A549 (cell line): ENCODE measurements around the gene DNMT3A. TPM values are rescaled to one million over a fixed set of nuclear protein-coding genes. Genes with fewer than 3 reads are reported as not detected.

ENCODE experiments used
- ATAC-seq, 2 experiments: fragments of 200-7000 bp in 1 of 2; fragments of >200 bp in 1 of 2; cut with Nextera tagmentation in 1 of 2; cut with Tn5 transposase in 1 of 2; 3 replicates each; pipeline versions ENCODE4 v1.8.0 to v1.9.1; 2018 to 2020; ENCODE audit warnings: mild to moderate bottlenecking in 1 of 2, moderate library complexity in 1 of 2
- CTCF ChIA-PET: fragments of 300-600 bp; sonication (Branson Sonifier 250); formaldehyde crosslinking; extraction: SDS; loops from one replicate; lab custom pipeline; 2021; ENCODE audit warnings: antibody characterized with exemption, inconsistent platforms; lab: Yijun Ruan, JAX
- POLR2A ChIA-PET: fragments of 350-600 bp; formaldehyde crosslinking; extraction: SDS; loops from one replicate; lab custom pipeline; 2021; ENCODE audit warnings: antibody characterized with exemption, inconsistent platforms; lab: Yijun Ruan, JAX
- DNase-seq, 2 experiments: peaks; one replicate each; pipeline versions ENCODE4 v3.0.0 to v3.0.0-alpha.2; 2011 to 2016; ENCODE audit warnings: low read depth in 1 of 2, low spot score in 1 of 2
- FAIRE-seq: peaks from 2 replicates; lab custom pipeline; 2011; peaks lifted over from hg19 to GRCh38; lab: Jason Lieb, UNC
- H3K27ac ChIP-seq, 2 experiments: fragments of >200 bp; sonication (Bioruptor Twin); formaldehyde crosslinking; 3 replicates each; pipeline ENCODE4 v1.5.1; 2016 to 2017
- H3K4me1 ChIP-seq: fragments of >200 bp; sonication (Bioruptor Twin); formaldehyde crosslinking; 3 replicates; pipeline ENCODE4 v1.6.1; 2016
- H3K4me2 ChIP-seq: fragments of >200 bp; sonication (Bioruptor Twin); formaldehyde crosslinking; 3 replicates; pipeline ENCODE4 v1.6.1; 2016
- H3K4me3 ChIP-seq: fragments of >200 bp; sonication (Bioruptor Twin); formaldehyde crosslinking; 3 replicates; pipeline ENCODE4 v1.5.1; 2016
- H3K9me3 ChIP-seq: fragments of >200 bp; sonication (Bioruptor Twin); formaldehyde crosslinking; 3 replicates; pipeline ENCODE4 v1.6.1; 2016
- CBX2 ChIP-seq: fragments of 200-600 bp; sonication (generic); IDR thresholded peaks from 2 replicates; pipeline ENCODE4 v1.6.1; 2016; ENCODE audit warnings: low read depth, mild to moderate bottlenecking, borderline replicate concordance
- HOXA7 ChIP-seq: fragments of 250-450 bp; sonication (Bioruptor Pico); IDR thresholded peaks from 2 replicates; pipeline ENCODE4 v1.5.0; 2020; ENCODE audit warnings: mild to moderate bottlenecking, moderate library complexity
- HOXB13 ChIP-seq: fragments of 250-450 bp; sonication (Bioruptor Pico); IDR thresholded peaks from 2 replicates; pipeline ENCODE4 v1.5.0; 2020; ENCODE audit warnings: low read depth, mild to moderate bottlenecking, moderate library complexity
- NPAS2 ChIP-seq: fragments of 250-450 bp; sonication (Bioruptor Pico); IDR thresholded peaks from 2 replicates; pipeline ENCODE4 v1.8.0; 2022; ENCODE audit warnings: mild to moderate bottlenecking, moderate library complexity, borderline replicate concordance
- PHF8 ChIP-seq: fragments of 200-600 bp; sonication (generic); IDR thresholded peaks from 2 replicates; pipeline ENCODE4 v1.6.1; 2016; ENCODE audit warnings: low read depth, mild to moderate bottlenecking, antibody characterized with exemption, moderate library complexity, borderline replicate concordance
- POLR2A ChIP-seq: IDR thresholded peaks from 2 replicates; pipeline ENCODE4 v1.6.1; 2012; ENCODE audit warnings: mild to moderate bottlenecking, low read length
- RAD21 ChIP-seq, 2 experiments: fragments of >200 bp in 1 of 2; sonication (Bioruptor Twin) in 1 of 2; formaldehyde crosslinking in 1 of 2; IDR thresholded peaks in 1 of 2; conservative IDR thresholded peaks in 1 of 2; 2 replicates in 1 of 2; 3 replicates in 1 of 2; pipeline ENCODE4 v1.6.1; 2012 to 2018; ENCODE audit warnings: inconsistent platforms in 1 of 2
- RARB ChIP-seq: fragments of 250-450 bp; sonication (Bioruptor Pico); IDR thresholded peaks from 2 replicates; pipeline ENCODE4 v1.8.0; 2021; ENCODE audit warnings: mild to moderate bottlenecking, moderate library complexity
- TFCP2L1 ChIP-seq: fragments of 250-450 bp; sonication (Bioruptor Pico); IDR thresholded peaks from 2 replicates; pipeline ENCODE4 v1.5.0; 2021; ENCODE audit warnings: mild to moderate bottlenecking
- ZC3H11A ChIP-seq: fragments of 450-650 bp; IDR thresholded peaks from 2 replicates; pipeline ENCODE4 v1.6.1; 2014; ENCODE audit warnings: antibody characterized with exemption, mild to moderate bottlenecking
- ZNF302 ChIP-seq: fragments of 250-450 bp; sonication (Bioruptor Pico); IDR thresholded peaks from 2 replicates; pipeline ENCODE4 v1.9.0; 2021; ENCODE audit warnings: inconsistent platforms, mild to moderate bottlenecking, moderate library complexity
- WGBS: methylation state at CpG from one replicate; pipeline ENCODE4 v1.1.6; 2017; ENCODE audit errors: missing lambda C conversion rate; 5-methylcytosine and 5-hydroxymethylcytosine counted together
- polyA plus RNA-seq, 4 experiments: library from polyadenylated mRNA; depleted of rRNA in 3 of 4; stranded (reverse); fragments of >200 nt; fragmentation: RNase III in 1 of 4; extraction: RNeasy Plus Mini Kit Qiagen cat#74134 plus additional on column Dnase treatment in 1 of 4; gene quantifications; 2 replicates in 3 of 4; 3 replicates in 1 of 4; pipeline ENCODE4 v1.2.3, GENCODE V29; 2011 to 2017
- small RNA-seq, 6 experiments: library from RNA; depleted of rRNA; stranded (forward); fragments of <200 nt; gene quantifications; one replicate each; pipeline ENCODE3, GENCODE V24; 2012
- TF ChIP-seq, protein P1 (sequence below): fragments of >200 bp; sonication (Bioruptor Twin); formaldehyde crosslinking; IDR thresholded peaks from 3 replicates; pipeline ENCODE4 v1.5.1; 2016
- TF ChIP-seq, protein P2 (sequence below): fragments of >200 bp; sonication (Bioruptor Twin); formaldehyde crosslinking; IDR thresholded peaks from 2 replicates; pipeline ENCODE4 v1.6.1; 2016
- TF ChIP-seq, protein P3 (sequence below): fragments of 250-450 bp; sonication (Bioruptor Pico); IDR thresholded peaks from 2 replicates; pipeline ENCODE4 v1.5.0; 2020; ENCODE audit warnings: low read depth, mild to moderate bottlenecking, moderate library complexity
- TF ChIP-seq, protein P4 (sequence below): fragments of 150-350 bp; IDR thresholded peaks from 2 replicates; pipeline ENCODE4 v1.6.1; 2014; ENCODE audit warnings: low read depth, mild to moderate bottlenecking, low read length
- TF ChIP-seq, protein P5 (sequence below): fragments of 200-600 bp; sonication (generic); IDR thresholded peaks from 2 replicates; pipeline ENCODE4 v1.6.1; 2016; ENCODE audit warnings: antibody characterized with exemption, mild to moderate bottlenecking, moderate library complexity

DNMT3A gene
- polyA plus RNA-seq, 2 of the 4 experiments (the other 2 are of a cell fraction): 4.4 to 11.9 TPM

DNA sequence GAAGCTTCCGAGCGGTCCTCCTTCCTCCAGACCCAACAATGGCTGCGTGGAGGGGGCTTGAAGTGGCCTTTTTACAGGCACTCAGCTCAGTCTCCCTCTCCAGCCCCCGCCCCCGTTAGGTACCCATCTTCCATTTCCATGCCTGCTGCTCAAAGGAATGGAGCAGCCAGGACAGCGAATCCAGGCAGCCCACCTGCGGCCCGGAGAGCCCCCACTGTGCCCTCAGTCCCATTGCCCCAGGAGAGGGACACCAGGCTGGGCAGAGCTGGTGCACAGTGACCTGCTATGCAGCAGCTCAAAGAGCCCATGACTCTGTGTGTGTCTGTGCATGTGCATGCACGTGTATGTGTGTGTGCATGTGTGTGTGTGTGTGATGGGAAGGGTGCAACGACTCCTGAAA lies 162.7 kb downstream of the DNMT3A start:
- WGBS: 43% methylated on average over 10 of the region's 10 CpGs
- Histone ChIP-seq H3K4me2 (no peak overlapping the region), H3K27ac (no peak overlapping the region), H3K4me3 (no peak overlapping the region), H3K9me3 (0 out of 3 replicates have a peak, but pooled peaks cover 2% of the 10 kb centered on the region), H3K4me1 (no peaks in the 10 kb centered on the region)
- no peak for DNase-seq
- POLR2A ChIA-PET: interaction anchor here (0.6 kb wide), 1 partner anchor 49 kb away, joined by 5 read pairs; no protein-coding TSS in a partner anchor
- TF ChIP-seq POLR2A (no peak), PHF8 (no peak), CBX2 (no peak), ZNF302 (no peak), HOXB13 (CRISPR knock-in tag) (no peak), NPAS2 (no peak), RARB (no peak), TFCP2L1 (CRISPR knock-in tag) (no peak), HOXA7 (CRISPR knock-in tag) (no peak), ZC3H11A (no peak), RAD21 (conservative IDR thresholded peaks at IDR 0.05 in 1 of 2, IDR thresholded peaks at IDR 0.05 in 1 of 2) (no peak)
- TF ChIP-seq, protein P1, sequence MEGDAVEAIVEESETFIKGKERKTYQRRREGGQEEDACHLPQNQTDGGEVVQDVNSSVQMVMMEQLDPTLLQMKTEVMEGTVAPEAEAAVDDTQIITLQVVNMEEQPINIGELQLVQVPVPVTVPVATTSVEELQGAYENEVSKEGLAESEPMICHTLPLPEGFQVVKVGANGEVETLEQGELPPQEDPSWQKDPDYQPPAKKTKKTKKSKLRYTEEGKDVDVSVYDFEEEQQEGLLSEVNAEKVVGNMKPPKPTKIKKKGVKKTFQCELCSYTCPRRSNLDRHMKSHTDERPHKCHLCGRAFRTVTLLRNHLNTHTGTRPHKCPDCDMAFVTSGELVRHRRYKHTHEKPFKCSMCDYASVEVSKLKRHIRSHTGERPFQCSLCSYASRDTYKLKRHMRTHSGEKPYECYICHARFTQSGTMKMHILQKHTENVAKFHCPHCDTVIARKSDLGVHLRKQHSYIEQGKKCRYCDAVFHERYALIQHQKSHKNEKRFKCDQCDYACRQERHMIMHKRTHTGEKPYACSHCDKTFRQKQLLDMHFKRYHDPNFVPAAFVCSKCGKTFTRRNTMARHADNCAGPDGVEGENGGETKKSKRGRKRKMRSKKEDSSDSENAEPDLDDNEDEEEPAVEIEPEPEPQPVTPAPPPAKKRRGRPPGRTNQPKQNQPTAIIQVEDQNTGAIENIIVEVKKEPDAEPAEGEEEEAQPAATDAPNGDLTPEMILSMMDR: no peak
- TF ChIP-seq, protein P2, sequence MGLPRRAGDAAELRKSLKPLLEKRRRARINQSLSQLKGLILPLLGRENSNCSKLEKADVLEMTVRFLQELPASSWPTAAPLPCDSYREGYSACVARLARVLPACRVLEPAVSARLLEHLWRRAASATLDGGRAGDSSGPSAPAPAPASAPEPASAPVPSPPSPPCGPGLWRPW: no peak
- TF ChIP-seq, protein P3, sequence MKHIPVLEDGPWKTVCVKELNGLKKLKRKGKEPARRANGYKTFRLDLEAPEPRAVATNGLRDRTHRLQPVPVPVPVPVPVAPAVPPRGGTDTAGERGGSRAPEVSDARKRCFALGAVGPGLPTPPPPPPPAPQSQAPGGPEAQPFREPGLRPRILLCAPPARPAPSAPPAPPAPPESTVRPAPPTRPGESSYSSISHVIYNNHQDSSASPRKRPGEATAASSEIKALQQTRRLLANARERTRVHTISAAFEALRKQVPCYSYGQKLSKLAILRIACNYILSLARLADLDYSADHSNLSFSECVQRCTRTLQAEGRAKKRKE (CRISPR knock-in tag): no peak
- TF ChIP-seq, protein P4, sequence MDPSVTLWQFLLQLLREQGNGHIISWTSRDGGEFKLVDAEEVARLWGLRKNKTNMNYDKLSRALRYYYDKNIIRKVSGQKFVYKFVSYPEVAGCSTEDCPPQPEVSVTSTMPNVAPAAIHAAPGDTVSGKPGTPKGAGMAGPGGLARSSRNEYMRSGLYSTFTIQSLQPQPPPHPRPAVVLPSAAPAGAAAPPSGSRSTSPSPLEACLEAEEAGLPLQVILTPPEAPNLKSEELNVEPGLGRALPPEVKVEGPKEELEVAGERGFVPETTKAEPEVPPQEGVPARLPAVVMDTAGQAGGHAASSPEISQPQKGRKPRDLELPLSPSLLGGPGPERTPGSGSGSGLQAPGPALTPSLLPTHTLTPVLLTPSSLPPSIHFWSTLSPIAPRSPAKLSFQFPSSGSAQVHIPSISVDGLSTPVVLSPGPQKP: no peak
- TF ChIP-seq, protein P5, sequence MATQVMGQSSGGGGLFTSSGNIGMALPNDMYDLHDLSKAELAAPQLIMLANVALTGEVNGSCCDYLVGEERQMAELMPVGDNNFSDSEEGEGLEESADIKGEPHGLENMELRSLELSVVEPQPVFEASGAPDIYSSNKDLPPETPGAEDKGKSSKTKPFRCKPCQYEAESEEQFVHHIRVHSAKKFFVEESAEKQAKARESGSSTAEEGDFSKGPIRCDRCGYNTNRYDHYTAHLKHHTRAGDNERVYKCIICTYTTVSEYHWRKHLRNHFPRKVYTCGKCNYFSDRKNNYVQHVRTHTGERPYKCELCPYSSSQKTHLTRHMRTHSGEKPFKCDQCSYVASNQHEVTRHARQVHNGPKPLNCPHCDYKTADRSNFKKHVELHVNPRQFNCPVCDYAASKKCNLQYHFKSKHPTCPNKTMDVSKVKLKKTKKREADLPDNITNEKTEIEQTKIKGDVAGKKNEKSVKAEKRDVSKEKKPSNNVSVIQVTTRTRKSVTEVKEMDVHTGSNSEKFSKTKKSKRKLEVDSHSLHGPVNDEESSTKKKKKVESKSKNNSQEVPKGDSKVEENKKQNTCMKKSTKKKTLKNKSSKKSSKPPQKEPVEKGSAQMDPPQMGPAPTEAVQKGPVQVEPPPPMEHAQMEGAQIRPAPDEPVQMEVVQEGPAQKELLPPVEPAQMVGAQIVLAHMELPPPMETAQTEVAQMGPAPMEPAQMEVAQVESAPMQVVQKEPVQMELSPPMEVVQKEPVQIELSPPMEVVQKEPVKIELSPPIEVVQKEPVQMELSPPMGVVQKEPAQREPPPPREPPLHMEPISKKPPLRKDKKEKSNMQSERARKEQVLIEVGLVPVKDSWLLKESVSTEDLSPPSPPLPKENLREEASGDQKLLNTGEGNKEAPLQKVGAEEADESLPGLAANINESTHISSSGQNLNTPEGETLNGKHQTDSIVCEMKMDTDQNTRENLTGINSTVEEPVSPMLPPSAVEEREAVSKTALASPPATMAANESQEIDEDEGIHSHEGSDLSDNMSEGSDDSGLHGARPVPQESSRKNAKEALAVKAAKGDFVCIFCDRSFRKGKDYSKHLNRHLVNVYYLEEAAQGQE: no peak
- no peak for FAIRE-seq
- peak in 1 of 2 experiments; percentile 31; a peak in 2 of 6 replicates for ATAC-seq
- CTCF ChIA-PET: interaction anchor here (1.2 to 4.9 kb wide), 4 partner anchors 9 to 17 kb away, joined by 3 to 21 read pairs (median 7); no protein-coding TSS in a partner anchor

Small RNA genes lying within 50 kb of the gene (small RNA-seq; reads per million reads assigned to genes)
- 0.12 to 15.6 (median 4.6) reads per million in 6 experiments for gene MIR1301

Other genes with a start within 250 kb of the DNMT3A start
- gene POMC, start 173.3 kb downstream of the DNMT3A start, polyA plus RNA-seq (2011; rRNA removed): not detected in 2 replicates
- gene POMC, start 173.3 kb downstream of the DNMT3A start, polyA plus RNA-seq (2017; fragmentation: RNase III; extraction: RNeasy Plus Mini Kit Qiagen cat#74134 plus additional on column Dnase treatment): not detected in 3 replicates